PFSK-1 (cell line): Measurements from ENCODE around the gene ATP6V1C2.

ENCODE experiments used
- POLR2AphosphoS5 ChIP-seq: IDR thresholded peaks from 2 replicates; pipeline ENCODE4 v1.6.1; 2012; ENCODE audit warnings: low read depth, mild to moderate bottlenecking, control low read depth, low read length, moderate library complexity
- SIN3A ChIP-seq: IDR thresholded peaks from 2 replicates; pipeline ENCODE4 v1.6.1; 2012; ENCODE audit warnings: mild to moderate bottlenecking, low read length, moderate library complexity, borderline replicate concordance; ENCODE audit not compliant: insufficient read depth

DNA sequence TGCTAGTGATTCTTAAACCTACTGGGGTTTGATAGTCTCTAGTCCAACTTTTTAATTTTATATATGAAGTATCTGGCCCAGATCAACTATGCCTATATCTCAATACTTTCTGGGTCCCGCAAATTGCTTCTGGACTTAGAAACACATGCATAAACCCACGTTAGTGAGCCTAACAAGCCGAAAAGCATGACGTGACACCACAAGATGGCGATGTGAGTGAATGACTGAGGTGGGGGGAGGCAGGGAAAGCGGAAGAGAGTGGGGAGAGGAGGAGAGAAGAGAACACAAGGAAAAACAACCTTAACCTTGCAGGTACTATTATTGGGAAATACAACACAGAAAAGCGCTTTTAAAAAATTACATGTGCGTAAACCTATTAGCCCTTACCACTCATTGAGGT lies 77.4 kb downstream of the ATP6V1C2 start:
- no peak for TF ChIP-seq POLR2AphosphoS5
- no peak for TF ChIP-seq SIN3A
